GM23338 (cell line): ENCODE data around the gene DIP2C. TPM values are rescaled to one million over a fixed set of nuclear protein-coding genes. Genes with fewer than 3 reads are reported as not detected.

Experiments used
- ATAC-seq: fragments of 200-7000 bp; cut with Tn5 transposase; 3 replicates; pipeline ENCODE4 v1.9.1; 2020
- DNase-seq: peaks from one replicate; pipeline ENCODE4 v3.0.0-alpha.2; 2015; ENCODE audit warnings: low spot score
- H2AFZ ChIP-seq: fragments of 200-600 bp; sonication (generic); 2 replicates; pipeline ENCODE4 v1.8.0; 2016; ENCODE audit warnings: antibody characterized with exemption, mild to moderate bottlenecking, moderate library complexity
- H3F3A ChIP-seq: fragments of 200-600 bp; sonication (generic); replicated peaks from 2 replicates; pipeline ENCODE4 v1.8.0; 2017; ENCODE audit warnings: antibody characterized with exemption, mixed run types, low read depth
- H3K27ac ChIP-seq: fragments of 200-600 bp; sonication (generic); 2 replicates; pipeline ENCODE4 v1.6.1; 2016; ENCODE audit warnings: low read depth
- H3K27me3 ChIP-seq: fragments of 200-600 bp; sonication (generic); 2 replicates; pipeline ENCODE4 v1.8.0; 2016; ENCODE audit warnings: mild to moderate bottlenecking, mixed run types, moderate library complexity; ENCODE audit not compliant: insufficient read depth
- H3K36me3 ChIP-seq: fragments of 200-600 bp; sonication (generic); 2 replicates; pipeline ENCODE4 v1.8.0; 2016; ENCODE audit warnings: mild to moderate bottlenecking; ENCODE audit not compliant: insufficient read depth
- H3K4me1 ChIP-seq: fragments of 200-600 bp; sonication (generic); 2 replicates; pipeline ENCODE4 v1.8.0; 2016; ENCODE audit warnings: mild to moderate bottlenecking, moderate library complexity; ENCODE audit not compliant: insufficient read depth
- H3K4me2 ChIP-seq: fragments of 200-600 bp; sonication (generic); 2 replicates; pipeline ENCODE4 v1.7.1; 2017; ENCODE audit warnings: mixed run types
- H3K4me3 ChIP-seq: fragments of 200-600 bp; sonication (generic); 2 replicates; pipeline ENCODE4 v1.6.1; 2016; ENCODE audit warnings: mixed run types
- H3K79me2 ChIP-seq: fragments of 200-600 bp; sonication (generic); replicated peaks from 2 replicates; pipeline ENCODE4 v1.8.0; 2017; ENCODE audit warnings: mild to moderate bottlenecking; ENCODE audit not compliant: insufficient read depth
- H3K9me2 ChIP-seq: fragments of 200-600 bp; sonication (generic); 2 replicates; pipeline ENCODE4 v1.8.0; 2017; ENCODE audit not compliant: insufficient read depth
- H4K20me1 ChIP-seq: fragments of 200-600 bp; sonication (generic); replicated peaks from 2 replicates; pipeline ENCODE4 v1.8.0; 2017; ENCODE audit warnings: mild to moderate bottlenecking; ENCODE audit not compliant: insufficient read depth
- H3K27ac Mint-ChIP-seq: 2 replicates; pipeline ENCODE4 v1.8.0; 2020; ENCODE audit warnings: inconsistent platforms, mild to moderate bottlenecking, moderate library complexity, mixed read lengths
- H3K27me3 Mint-ChIP-seq: 3 replicates; pipeline ENCODE4 v1.8.0; 2022; ENCODE audit warnings: low read depth, mild to moderate bottlenecking, moderate library complexity, mixed read lengths, inconsistent platforms; ENCODE audit not compliant: insufficient read depth, poor library complexity
- H3K36me3 Mint-ChIP-seq: 3 replicates; pipeline ENCODE4 v1.8.0; 2021; ENCODE audit warnings: low read depth, mild to moderate bottlenecking, inconsistent platforms, moderate library complexity, mixed read lengths
- H3K4me1 Mint-ChIP-seq: 3 replicates; pipeline ENCODE4 v1.8.0; 2020; ENCODE audit warnings: mild to moderate bottlenecking, inconsistent platforms, mixed read lengths
- H3K4me3 Mint-ChIP-seq: 3 replicates; pipeline ENCODE4 v1.8.0; 2021; ENCODE audit warnings: moderate library complexity, mild to moderate bottlenecking, inconsistent platforms, mixed read lengths
- H3K9me3 Mint-ChIP-seq: 3 replicates; pipeline ENCODE4 v1.8.0; 2020; ENCODE audit warnings: moderate library complexity, mild to moderate bottlenecking, inconsistent platforms, mixed read lengths
- EZH2 ChIP-seq: fragments of 200-600 bp; sonication (generic); IDR thresholded peaks from one replicate; pipeline ENCODE4 v1.8.0; 2017; ENCODE audit warnings: antibody characterized with exemption, mild to moderate bottlenecking, low read depth; ENCODE audit not compliant: unreplicated experiment
- EZH2phosphoT487 ChIP-seq: fragments of 200-600 bp; sonication (generic); IDR thresholded peaks from one replicate; pipeline ENCODE4 v1.8.1; 2018; ENCODE audit warnings: antibody characterized with exemption; ENCODE audit not compliant: unreplicated experiment
- JUNB ChIP-seq: IDR thresholded peaks from one replicate; pipeline ENCODE4 v1.6.1; 2016; ENCODE audit warnings: antibody characterized with exemption; ENCODE audit not compliant: unreplicated experiment
- NANOG ChIP-seq: IDR thresholded peaks from 2 replicates; pipeline ENCODE4 v1.6.1; 2016; ENCODE audit warnings: antibody characterized with exemption, borderline replicate concordance
- POLR2AphosphoS5 ChIP-seq: IDR thresholded peaks from 2 replicates; pipeline ENCODE4 v1.6.1; 2016; ENCODE audit warnings: antibody characterized with exemption, low read depth
- ZNF114 ChIP-seq: fragments of 250-450 bp; sonication (Bioruptor Pico); IDR thresholded peaks from 2 replicates; pipeline ENCODE4 v1.5.0; 2020; ENCODE audit warnings: mild to moderate bottlenecking, moderate library complexity
- polyA plus RNA-seq: library from polyadenylated mRNA; unstranded; fragments of >200 nt; fragmentation: Nextera tagmentation; extraction: Ambion mirVana; gene quantifications from 2 replicates; pipeline ENCODE4 v1.2.1, GENCODE V29; 2016
- total RNA-seq: library from RNA; depleted of rRNA; stranded (reverse); fragments of >200 nt; shearing (Covaris generic); gene quantifications from 2 replicates; pipeline ENCODE4 v1.2.3, GENCODE V29; 2014
- TF ChIP-seq, protein P1 (sequence below): IDR thresholded peaks from 2 replicates; pipeline ENCODE4 v1.6.1; 2016; ENCODE audit warnings: antibody characterized with exemption
- TF ChIP-seq, protein P2 (sequence below): fragments of 250-450 bp; sonication (Bioruptor Pico); IDR thresholded peaks from 2 replicates; pipeline ENCODE4 v1.5.0; 2020; ENCODE audit warnings: mild to moderate bottlenecking, moderate library complexity

The DIP2C gene
- total and polyA plus RNA-seq, 2 experiments from 2014 or later, result 5.1 to 7.7 TPM

DNA sequence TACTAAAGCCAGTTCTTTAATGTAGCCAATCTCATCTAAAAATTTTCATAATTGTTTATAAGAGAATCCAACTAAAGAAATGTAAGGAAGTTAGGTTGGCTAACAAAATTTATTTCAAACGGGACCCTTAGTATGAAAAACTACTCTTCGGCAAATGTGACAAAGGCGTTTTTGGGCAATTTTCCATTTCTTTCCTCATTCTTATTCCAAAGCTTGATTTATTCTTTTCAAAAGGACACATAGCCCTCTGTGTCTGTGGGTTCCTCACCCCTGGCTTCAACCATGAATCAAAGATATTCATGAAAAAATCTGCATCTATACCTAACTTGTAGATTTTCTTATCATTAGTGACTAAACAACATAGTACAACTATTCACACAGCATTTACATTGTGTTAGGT, 358.3 kb downstream of the DIP2C start (continued):
- TF ChIP-seq, protein P1, sequence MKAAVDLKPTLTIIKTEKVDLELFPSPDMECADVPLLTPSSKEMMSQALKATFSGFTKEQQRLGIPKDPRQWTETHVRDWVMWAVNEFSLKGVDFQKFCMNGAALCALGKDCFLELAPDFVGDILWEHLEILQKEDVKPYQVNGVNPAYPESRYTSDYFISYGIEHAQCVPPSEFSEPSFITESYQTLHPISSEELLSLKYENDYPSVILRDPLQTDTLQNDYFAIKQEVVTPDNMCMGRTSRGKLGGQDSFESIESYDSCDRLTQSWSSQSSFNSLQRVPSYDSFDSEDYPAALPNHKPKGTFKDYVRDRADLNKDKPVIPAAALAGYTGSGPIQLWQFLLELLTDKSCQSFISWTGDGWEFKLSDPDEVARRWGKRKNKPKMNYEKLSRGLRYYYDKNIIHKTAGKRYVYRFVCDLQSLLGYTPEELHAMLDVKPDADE, result no peak

DNA sequence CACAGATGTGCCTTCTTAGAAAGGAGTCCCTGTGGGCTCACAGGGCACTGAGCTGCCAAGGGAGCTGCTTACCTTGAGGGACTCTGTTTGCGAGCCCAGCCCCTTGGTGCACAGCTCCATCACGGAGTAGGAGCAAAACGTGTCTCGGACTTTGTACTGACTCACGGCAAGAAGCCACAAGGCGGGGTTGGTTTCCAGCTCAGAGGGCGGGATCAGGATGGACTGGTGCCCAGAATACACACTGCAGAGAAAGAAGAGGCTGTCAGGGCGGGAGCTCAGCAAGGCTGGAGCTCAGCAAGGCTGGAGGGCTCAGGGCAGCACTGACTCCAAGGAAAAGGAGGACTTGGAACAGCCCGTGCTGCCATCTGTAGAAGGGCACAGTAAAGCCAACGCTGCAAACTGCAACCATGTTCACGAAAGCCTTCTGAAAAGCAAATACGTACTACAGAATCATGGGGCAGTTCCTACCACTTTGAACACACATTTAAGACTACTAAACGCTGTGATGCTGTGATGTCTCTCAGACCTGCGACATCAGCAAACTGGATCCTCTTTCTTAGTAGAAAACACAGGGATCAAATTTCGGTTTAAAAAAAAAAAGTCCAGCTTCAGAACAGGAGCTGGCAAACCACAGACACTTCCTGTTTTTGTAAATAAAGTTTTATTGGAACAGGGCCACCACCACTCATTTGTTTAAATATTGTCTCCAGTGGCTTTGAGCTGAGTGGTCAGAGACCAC, 359.9 kb downstream of the DIP2C start:
- H3K4me3 Mint-ChIP-seq, result no peak overlapping the region
- H3F3A ChIP-seq, result no peaks in the 10 kb centered on the region
- DNase-seq, result peak; percentile 37
- H3K79me2 ChIP-seq, result no peaks in the 10 kb centered on the region
- H4K20me1 ChIP-seq, result no peaks in the 10 kb centered on the region
- H3K4me1 ChIP-seq, result peaks cover 4% of the 10 kb centered on the region; the same call in 1 of the 2 replicates
- 0 out of 2 replicates have a peak overlapping the region, but pooled peaks have one; percentile 15 for H3K4me2 ChIP-seq
- 0 out of 2 replicates have a peak overlapping the region, but pooled peaks have one; percentile 4 for H2AFZ ChIP-seq
- peaks cover 1% of the 10 kb centered on the region for H3K27me3 Mint-ChIP-seq
- H3K4me3 ChIP-seq, result no peak overlapping the region
- peak overlapping the region; percentile 26; the same call in 1 of the 2 replicates for H3K27ac Mint-ChIP-seq
- TF ChIP-seq EZH2, result no peak
- no peak for TF ChIP-seq POLR2AphosphoS5
- no peak for TF ChIP-seq EZH2phosphoT487
- peak; percentile 86 for ATAC-seq
- no peaks in the 10 kb centered on the region for H3K36me3 ChIP-seq
- H3K36me3 Mint-ChIP-seq, result peaks cover 4% of the 10 kb centered on the region; the same call in 2 of the 3 replicates
- no peak overlapping the region for H3K27ac ChIP-seq
- H3K9me2 ChIP-seq, result no peaks in the 10 kb centered on the region
- no peaks in the 10 kb centered on the region for H3K9me3 Mint-ChIP-seq
- peaks cover 10% of the 10 kb centered on the region; the same call in 2 of the 3 replicates for H3K4me1 Mint-ChIP-seq
- H3K27me3 ChIP-seq, result no peaks in the 10 kb centered on the region

- Histone ChIP-seq H3K36me3 (no peaks in the 10 kb centered on the region), H3K9me2 (no peaks in the 10 kb centered on the region), H3K27ac (no peak overlapping the region), H4K20me1 (no peaks in the 10 kb centered on the region), H3K4me1 (peaks cover 4% of the 10 kb centered on the region; the same call in 1 of the 2 replicates), H3K4me3 (no peak overlapping the region), H2AFZ (no peak overlapping the region), H3F3A (no peaks in the 10 kb centered on the region), H3K4me2 (no peak overlapping the region), H3K27me3 (no peaks in the 10 kb centered on the region), H3K79me2 (no peaks in the 10 kb centered on the region)
- H3K4me3 Mint-ChIP-seq, result no peak overlapping the region
- peaks cover 1% of the 10 kb centered on the region for H3K27me3 Mint-ChIP-seq
- H3K4me1 Mint-ChIP-seq, result peaks cover 10% of the 10 kb centered on the region; the same call in 2 of the 3 replicates
- no peak overlapping the region for H3K27ac Mint-ChIP-seq
- ATAC-seq (no peak), DNase-seq (no peak)
- peaks cover 8% of the 10 kb centered on the region for H3K36me3 Mint-ChIP-seq
- H3K9me3 Mint-ChIP-seq, result no peaks in the 10 kb centered on the region; the same call in 2 of the 3 replicates
- TF ChIP-seq EZH2 (no peak), ZNF114 (CRISPR knock-in tag) (no peak), NANOG (no peak), POLR2AphosphoS5 (no peak), JUNB (no peak)
- TF ChIP-seq, protein P1, result no peak
- TF ChIP-seq, protein P2, sequence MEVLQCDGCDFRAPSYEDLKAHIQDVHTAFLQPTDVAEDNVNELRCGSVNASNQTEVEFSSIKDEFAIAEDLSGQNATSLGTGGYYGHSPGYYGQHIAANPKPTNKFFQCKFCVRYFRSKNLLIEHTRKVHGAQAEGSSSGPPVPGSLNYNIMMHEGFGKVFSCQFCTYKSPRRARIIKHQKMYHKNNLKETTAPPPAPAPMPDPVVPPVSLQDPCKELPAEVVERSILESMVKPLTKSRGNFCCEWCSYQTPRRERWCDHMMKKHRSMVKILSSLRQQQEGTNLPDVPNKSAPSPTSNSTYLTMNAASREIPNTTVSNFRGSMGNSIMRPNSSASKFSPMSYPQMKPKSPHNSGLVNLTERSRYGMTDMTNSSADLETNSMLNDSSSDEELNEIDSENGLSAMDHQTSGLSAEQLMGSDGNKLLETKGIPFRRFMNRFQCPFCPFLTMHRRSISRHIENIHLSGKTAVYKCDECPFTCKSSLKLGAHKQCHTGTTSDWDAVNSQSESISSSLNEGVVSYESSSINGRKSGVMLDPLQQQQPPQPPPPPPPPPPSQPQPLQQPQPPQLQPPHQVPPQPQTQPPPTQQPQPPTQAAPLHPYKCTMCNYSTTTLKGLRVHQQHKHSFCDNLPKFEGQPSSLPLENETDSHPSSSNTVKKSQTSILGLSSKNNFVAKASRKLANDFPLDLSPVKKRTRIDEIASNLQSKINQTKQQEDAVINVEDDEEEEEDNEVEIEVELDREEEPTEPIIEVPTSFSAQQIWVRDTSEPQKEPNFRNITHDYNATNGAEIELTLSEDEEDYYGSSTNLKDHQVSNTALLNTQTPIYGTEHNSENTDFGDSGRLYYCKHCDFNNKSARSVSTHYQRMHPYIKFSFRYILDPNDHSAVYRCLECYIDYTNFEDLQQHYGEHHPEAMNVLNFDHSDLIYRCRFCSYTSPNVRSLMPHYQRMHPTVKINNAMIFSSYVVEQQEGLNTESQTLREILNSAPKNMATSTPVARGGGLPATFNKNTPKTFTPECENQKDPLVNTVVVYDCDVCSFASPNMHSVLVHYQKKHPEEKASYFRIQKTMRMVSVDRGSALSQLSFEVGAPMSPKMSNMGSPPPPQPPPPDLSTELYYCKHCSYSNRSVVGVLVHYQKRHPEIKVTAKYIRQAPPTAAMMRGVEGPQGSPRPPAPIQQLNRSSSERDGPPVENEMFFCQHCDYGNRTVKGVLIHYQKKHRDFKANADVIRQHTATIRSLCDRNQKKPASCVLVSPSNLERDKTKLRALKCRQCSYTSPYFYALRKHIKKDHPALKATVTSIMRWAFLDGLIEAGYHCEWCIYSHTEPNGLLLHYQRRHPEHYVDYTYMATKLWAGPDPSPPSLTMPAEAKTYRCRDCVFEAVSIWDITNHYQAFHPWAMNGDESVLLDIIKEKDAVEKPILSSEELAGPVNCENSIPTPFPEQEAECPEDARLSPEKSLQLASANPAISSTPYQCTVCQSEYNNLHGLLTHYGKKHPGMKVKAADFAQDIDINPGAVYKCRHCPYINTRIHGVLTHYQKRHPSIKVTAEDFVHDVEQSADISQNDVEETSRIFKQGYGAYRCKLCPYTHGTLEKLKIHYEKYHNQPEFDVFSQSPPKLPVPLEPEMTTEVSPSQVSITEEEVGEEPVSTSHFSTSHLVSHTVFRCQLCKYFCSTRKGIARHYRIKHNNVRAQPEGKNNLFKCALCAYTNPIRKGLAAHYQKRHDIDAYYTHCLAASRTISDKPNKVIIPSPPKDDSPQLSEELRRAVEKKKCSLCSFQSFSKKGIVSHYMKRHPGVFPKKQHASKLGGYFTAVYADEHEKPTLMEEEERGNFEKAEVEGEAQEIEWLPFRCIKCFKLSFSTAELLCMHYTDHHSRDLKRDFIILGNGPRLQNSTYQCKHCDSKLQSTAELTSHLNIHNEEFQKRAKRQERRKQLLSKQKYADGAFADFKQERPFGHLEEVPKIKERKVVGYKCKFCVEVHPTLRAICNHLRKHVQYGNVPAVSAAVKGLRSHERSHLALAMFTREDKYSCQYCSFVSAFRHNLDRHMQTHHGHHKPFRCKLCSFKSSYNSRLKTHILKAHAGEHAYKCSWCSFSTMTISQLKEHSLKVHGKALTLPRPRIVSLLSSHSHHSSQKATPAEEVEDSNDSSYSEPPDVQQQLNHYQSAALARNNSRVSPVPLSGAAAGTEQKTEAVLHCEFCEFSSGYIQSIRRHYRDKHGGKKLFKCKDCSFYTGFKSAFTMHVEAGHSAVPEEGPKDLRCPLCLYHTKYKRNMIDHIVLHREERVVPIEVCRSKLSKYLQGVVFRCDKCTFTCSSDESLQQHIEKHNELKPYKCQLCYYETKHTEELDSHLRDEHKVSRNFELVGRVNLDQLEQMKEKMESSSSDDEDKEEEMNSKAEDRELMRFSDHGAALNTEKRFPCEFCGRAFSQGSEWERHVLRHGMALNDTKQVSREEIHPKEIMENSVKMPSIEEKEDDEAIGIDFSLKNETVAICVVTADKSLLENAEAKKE (CRISPR knock-in tag), result no peak
Measured at GRCh38 chr10:327889-328852, 361.3 kb downstream of the DIP2C start.
